GM13977 (cell line): Measurements from ENCODE around the gene COX4I1.
"Not testable (repeated sequence)": the region's sequence is repeated elsewhere in the genome, so short reads cannot be mapped to it uniquely, and the experiment has no call there.

Experiments used
- DNase-seq: peaks from one replicate; pipeline ENCODE4 v3.0.0; 2012; ENCODE audit warnings: low spot score
- in situ Hi-C: fragments of 300-500 bp; cut with MboI; formaldehyde crosslinking; loops from one replicate; pipeline ENCODE4 v1.12.0; 2022; ENCODE audit warnings: low sequenced_read_pairs, low pct_unique_long_range_greater_than_20kb, mixed read lengths, inconsistent platforms; ENCODE audit not compliant: unreplicated experiment
- TF ChIP-seq, protein P1 (sequence below): IDR thresholded peaks from 2 replicates; pipeline ENCODE4 v1.5.1; 2012; ENCODE audit warnings: mild to moderate bottlenecking, control low read depth; ENCODE audit not compliant: insufficient read depth; ENCODE audit errors: extremely low read depth, missing control alignments

The COX4I1 gene

DNA sequence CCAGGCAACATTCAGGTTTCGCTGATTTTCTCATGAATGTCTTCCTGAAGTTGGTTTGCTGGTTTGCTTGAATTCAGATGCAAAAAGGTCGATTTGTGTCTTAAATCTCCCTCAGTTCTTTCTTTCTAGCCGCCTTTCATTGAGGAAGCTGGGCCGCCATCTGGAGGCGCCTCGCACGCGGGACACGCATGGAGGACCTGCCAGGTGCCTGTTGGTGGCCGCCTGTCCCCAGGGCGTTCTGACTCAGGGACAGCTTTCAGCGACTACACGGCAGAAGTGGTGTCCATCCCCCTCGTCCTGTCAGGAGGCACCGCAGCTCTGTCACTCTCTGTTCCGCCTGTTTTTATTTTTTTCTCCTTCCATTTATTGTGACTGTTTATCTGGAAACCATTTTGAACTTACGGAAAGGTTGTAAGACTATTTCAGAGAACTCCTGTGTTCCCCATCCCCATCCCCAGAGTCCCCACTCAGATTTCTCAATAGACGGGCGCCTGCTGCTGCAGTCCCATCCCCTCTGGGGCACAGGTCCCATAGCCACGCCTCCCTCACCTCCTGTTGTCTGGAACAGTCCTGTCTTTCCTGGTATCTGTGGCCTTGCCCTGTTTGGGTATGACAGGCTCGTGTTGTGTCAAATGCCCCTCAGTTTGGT is 33.2 kb downstream of the COX4I1 start:
- DNase-seq, result peak; percentile 78
- in situ Hi-C loops, result no loop called here
- TF ChIP-seq, protein P1, sequence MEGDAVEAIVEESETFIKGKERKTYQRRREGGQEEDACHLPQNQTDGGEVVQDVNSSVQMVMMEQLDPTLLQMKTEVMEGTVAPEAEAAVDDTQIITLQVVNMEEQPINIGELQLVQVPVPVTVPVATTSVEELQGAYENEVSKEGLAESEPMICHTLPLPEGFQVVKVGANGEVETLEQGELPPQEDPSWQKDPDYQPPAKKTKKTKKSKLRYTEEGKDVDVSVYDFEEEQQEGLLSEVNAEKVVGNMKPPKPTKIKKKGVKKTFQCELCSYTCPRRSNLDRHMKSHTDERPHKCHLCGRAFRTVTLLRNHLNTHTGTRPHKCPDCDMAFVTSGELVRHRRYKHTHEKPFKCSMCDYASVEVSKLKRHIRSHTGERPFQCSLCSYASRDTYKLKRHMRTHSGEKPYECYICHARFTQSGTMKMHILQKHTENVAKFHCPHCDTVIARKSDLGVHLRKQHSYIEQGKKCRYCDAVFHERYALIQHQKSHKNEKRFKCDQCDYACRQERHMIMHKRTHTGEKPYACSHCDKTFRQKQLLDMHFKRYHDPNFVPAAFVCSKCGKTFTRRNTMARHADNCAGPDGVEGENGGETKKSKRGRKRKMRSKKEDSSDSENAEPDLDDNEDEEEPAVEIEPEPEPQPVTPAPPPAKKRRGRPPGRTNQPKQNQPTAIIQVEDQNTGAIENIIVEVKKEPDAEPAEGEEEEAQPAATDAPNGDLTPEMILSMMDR, result peak; percentile 23

- DNase-seq, result no peak
- TF ChIP-seq, protein P1, result no peak
- in situ Hi-C loops, result no loop called here
These were observed 33.9 kb downstream of the COX4I1 start for GRCh38 chr16:85833219-85833920.

DNA sequence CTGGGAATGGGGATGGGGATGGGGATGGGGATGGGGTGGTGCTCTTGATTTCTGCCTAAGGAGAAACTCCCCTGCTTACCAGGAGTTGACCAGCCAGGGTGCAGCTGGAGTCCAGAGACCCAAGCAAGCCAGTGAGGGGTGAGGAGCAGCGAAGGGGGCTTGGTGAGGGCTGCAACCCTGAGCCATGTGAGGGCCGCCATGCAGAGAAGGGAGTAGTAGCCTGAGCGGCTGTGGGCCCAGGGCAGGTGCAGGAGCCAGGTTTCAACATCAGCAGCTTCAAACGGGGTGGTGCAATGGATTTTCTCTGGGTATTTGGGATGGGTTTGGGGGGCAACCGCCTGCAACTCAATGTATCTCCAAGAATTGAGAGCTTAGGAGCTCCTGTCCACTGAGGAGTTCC is 35.2 kb downstream of the COX4I1 start:
- TF ChIP-seq, protein P1, result no peak
- DNase-seq, result no peak
- in situ Hi-C loops, result no loop called here

- in situ Hi-C loops, result no loop called here
- TF ChIP-seq, protein P1, result no peak
- DNase-seq, result no peak
These were observed 35.8 kb downstream of the COX4I1 start for GRCh38 chr16:85835227-85835751.

- no peak for DNase-seq
- in situ Hi-C loops, result no loop called here
- TF ChIP-seq, protein P1, result no peak
These were observed 36.6 kb downstream of the COX4I1 start for GRCh38 chr16:85835956-85836705.

DNA sequence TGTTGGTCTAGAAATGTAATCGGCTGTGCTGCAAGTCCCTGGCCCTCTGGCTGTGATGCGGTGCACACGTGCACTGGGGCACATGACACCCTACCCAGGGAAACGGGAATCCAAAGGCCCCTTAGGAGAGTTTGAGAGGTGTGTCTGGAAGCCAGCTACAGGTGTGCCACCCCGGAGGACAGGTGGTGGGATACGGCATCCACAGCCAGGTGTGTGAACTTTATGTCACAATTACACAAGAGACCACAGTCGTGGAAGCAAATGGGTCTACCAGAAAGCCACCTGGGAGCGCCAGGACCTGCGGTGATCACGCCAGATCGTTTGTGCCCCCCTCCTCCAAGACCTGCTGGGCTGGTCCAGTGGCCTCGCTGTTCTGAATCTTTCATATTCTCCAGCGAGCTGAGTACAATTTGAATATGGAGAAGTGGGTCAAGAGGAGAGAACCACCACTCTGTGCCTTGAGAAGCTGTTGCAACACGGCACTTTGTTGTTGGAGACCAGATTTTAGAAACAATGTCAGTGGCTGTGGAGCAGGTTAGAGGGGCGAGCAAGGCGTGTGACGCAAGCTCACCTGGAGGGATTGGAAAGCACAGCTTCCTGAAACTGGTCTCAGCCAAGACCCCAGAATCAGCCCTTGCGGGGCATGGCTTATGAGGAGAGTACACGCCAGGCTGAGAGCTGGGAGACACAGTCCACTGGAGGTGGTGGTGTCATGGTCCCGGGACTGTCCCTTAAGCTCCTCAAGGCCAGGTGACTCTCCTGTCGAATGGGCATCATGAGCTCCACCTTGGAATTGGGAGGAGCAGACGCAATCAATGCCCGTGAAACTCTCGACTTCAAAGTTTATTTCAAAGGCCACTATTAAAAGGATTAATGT is 37.4 kb downstream of the COX4I1 start:
- no peak for DNase-seq
- in situ Hi-C loops, result no loop called here

GRCh38 chr16:85837654-85838053 is 38.2 kb downstream of the COX4I1 start:
- not testable (repeated sequence) for DNase-seq

More for the DNA sequence above, 37.4 kb downstream of the COX4I1 start:
- TF ChIP-seq, protein P1, result no peak

More at GRCh38 chr16:85837654-85838053, 38.2 kb downstream of the COX4I1 start:
- in situ Hi-C loops, result not testable (repeated sequence)
